Testis (tissue), 2 donors: Measurements from ENCODE around the gene SYDE1.

Experiments
- CTCF ChIP-seq, 3 experiments: fragments of 450-650 bp in 2 of 3; fragments of 200-600 bp in 1 of 3; sonication (generic) in 1 of 3; IDR thresholded peaks; one replicate each; pipeline ENCODE4 v1.5.1; 2016 to 2019; ENCODE audit warnings: antibody characterized with exemption in 3 of 3, mild to moderate bottlenecking in 2 of 3, moderate library complexity in 1 of 3
- POLR2A ChIP-seq: fragments of 450-650 bp; IDR thresholded peaks from one replicate; pipeline ENCODE4 v1.6.1; 2017; ENCODE audit warnings: antibody characterized with exemption, mild to moderate bottlenecking, moderate library complexity

- no peak for TF ChIP-seq POLR2A
- no peak for TF ChIP-seq CTCF (IDR thresholded peaks at IDR 0.05)
These were observed 14.2 kb upstream of the SYDE1 start for GRCh38 chr19:15093001-15093400.
